GM18507 (cell line): ENCODE results near the gene IER5L.
"Not testable (repeated sequence)": the region's sequence is repeated elsewhere in the genome, so short reads cannot be mapped to it uniquely, and the experiment has no call there.

Source experiments
- DNase-seq: peaks from one replicate; pipeline ENCODE4 v3.0.0; 2011; ENCODE audit warnings: low read depth; ENCODE audit not compliant: insufficient read length; ENCODE audit errors: extremely low spot score
- FAIRE-seq: peaks from 2 replicates; lab custom pipeline; 2011; peaks lifted over from hg19 to GRCh38; lab: Jason Lieb, UNC

IER5L gene

GRCh38 chr9:129143031-129143927 is 34.8 kb downstream of the IER5L start:
- FAIRE-seq, result peak; percentile 92
- peak; percentile 75 for DNase-seq

- DNase-seq, result no peak
- no peak for FAIRE-seq
Measured at GRCh38 chr9:129142138-129142935, 35.7 kb downstream of the IER5L start.

DNA sequence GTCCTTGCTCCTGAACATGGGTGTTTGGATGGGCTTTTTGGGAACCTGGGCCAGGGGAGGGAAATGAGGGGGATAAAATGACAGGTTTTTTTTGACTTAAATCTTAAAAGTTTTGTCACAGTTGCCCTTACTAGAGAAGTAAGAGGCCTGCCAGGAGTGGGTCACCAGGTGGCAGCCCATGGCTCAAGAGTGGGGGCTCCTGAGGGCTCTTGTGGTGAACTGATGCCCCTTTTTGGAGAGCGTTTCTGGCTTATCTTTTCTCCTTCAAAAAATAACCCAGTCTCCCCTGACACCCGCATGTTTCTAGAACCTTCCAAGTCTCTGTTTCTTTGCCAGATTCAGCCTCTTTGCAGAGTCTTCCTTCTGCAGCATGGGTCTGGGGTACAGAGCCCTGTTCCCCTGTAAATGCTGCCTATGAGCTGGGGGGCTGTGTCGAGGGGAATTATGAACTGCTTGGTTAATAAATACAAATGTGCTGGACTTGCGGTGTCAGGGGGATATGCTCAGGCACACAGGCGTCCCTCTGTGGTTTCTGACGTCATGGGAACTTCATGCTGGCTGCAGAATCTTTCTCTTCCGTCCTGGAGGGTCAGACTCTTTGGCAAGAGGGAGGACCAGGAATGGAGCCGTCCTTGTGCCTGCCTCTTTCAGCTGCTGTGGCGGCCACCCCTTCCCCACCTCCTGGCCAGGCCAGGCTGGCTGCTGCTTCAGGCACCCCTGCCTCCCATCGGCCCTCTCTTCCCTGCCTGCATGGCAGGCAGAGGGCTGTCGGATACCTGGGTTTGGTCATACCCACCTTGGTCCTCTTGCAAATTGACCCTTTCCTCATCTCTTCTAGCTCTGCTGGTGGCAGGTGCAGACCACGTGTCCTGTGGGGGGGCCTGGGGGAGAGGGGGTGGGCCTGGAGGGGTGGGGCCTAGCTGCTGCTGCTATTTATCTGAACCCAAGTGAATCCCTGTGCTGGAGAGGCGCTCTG is 36.7 kb downstream of the IER5L start:
- no peak for DNase-seq
- FAIRE-seq, result peak; percentile 96

GRCh38 chr9:129140397-129141065 is 37.5 kb downstream of the IER5L start:
- DNase-seq, result no peak

GRCh38 chr9:129139993-129140396 is 38.1 kb downstream of the IER5L start:
- peak; percentile 96 for FAIRE-seq
- peak; percentile 83 for DNase-seq

More at GRCh38 chr9:129140397-129141065, 37.5 kb downstream of the IER5L start:
- FAIRE-seq, result no peak

DNA sequence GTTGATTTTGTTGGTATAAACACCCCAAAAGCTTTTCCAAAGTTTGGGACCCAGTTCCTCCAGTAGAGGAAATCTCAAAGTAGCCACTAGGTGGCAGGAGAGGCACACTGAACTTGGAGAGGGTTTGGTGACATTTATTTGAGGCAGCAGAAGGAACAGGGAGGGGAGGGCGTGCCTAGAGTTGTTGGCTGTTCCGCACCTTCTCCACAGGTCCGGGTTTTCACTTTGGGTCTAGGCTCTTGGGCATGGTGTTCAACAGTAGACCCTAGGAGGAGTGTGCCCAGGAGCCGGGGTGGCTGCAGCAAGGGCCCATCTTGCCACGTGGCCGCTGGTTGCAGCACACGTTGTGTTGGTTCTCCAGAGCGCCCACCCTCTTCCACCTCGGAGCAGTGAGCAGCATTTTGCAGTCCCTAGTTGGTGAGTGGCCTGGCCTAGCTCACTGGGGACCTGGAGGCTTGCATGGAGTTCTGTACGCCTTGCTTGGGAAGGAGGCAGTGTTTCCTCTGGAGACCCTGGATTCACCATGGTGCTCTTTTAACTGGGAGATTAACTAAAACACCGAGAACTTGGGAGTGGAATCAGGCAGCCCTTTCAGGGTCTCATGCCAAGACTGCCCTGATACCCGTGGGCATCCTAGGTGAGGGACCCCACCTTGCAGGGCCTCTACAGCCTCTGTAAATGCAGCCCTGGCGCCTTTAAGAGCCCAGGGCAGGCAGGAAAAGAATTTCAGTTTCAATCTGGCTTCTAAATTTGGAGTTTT is 38.6 kb downstream of the IER5L start:
- FAIRE-seq, result peak; percentile 97
- DNase-seq, result no peak

- no peak for DNase-seq
- no peak for FAIRE-seq
Measured at GRCh38 chr9:129138476-129139232, 39.4 kb downstream of the IER5L start.

DNA sequence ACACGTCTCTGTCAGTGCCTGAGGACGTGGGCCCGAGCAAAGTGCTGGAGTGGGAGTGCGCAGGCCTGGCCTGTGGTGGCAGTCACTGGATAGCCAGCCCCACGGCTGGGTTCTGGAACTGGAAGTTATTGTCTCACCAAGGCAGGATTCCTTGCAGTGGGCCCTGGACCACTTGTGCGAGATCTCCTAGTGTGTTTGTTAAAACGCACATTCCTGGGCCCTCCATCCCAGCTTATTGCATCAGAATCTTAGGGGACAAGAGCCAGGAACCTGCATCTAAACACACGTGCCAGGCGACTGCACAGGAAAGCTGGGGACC is 40.0 kb downstream of the IER5L start:
- DNase-seq, result no peak
- no peak for FAIRE-seq

DNA sequence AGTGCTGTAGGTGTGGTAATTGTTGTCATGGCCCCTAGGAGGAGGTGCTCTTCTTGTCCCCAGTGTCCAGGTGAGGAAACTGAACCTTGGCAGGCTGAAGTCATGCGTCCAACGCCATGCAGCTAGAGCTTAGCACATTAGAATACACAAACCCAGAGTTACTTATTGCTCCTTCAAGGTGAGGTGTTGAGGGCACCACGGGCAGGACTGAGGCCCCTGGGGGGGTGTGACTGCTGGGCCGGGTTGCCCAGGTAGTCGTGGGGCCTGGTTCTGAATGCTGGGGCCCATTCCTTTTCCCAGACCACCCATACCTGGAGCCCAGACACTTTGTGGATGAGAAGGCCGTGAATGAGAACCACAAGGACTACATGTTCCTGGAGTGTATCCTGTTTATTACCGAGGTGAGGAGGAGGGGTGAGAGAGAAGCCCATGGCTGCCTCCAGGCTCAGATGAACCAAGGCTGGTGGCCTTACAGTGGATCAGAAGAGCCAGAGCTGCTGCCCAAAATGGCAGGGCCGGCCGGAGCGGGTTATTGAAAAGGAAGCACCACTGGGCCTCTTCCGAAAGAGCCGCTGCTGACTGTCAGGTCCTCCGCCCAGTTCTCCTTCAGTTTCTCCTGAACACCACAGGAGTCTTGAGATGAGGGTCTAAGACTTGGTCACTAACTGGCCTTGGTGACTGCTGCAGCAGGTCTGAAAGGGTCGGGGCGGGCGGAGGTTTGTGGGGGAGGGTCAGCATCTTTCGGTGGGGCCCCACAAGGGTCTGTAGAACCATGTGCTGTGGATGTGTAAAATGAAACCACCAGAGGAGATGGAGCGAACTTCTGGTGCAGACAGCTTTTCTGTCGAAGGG is 40.5 kb downstream of the IER5L start:
- DNase-seq (no peak), FAIRE-seq (no peak)

DNA sequence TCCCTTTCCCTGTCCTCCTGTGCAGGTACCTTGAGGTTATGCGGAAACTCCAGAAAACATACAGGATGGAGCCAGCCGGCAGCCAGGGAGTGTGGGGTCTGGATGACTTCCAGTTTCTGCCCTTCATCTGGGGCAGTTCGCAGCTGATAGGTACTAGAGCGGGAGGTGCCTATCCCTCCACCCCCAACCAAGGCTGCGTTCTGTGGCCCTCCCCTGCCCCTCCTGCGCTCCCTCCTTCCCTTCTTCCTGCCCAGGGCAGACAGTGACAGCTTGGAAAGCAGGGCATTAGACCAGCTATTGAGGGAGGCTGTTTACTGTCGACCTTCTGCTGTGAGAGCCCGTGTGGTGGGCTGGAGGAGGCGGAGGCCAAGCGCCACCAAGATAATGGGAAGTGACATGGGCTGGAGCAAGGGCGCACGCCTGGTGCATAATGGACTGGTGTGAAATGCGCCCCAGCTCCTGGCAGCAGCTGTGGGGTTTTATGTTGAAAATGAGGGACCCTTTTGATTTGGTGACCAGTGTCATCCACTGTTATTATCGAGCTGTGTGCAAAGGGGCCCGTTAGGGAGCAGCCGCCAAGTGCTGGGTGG is 41.5 kb downstream of the IER5L start:
- no peak for FAIRE-seq
- no peak for DNase-seq

DNA sequence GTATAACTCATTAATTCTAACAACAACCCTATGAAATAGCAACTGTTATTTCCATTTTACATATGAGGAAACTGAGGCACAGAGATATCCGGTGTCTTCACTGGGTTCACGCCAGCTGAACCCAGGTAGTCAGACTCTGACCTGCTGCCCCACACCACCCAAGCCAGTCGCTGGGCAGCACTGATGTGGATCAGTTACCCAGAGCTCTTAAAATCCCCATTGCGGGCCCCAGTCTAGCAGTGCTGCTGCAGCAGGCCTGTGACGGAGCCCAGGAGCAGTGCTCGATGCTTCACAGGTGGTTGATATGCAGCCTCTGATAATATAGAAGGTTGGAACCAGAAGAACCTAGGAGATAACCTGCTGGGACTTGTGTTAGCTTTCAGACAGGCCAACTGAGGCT is 42.6 kb downstream of the IER5L start:
- no peak for FAIRE-seq

DNA sequence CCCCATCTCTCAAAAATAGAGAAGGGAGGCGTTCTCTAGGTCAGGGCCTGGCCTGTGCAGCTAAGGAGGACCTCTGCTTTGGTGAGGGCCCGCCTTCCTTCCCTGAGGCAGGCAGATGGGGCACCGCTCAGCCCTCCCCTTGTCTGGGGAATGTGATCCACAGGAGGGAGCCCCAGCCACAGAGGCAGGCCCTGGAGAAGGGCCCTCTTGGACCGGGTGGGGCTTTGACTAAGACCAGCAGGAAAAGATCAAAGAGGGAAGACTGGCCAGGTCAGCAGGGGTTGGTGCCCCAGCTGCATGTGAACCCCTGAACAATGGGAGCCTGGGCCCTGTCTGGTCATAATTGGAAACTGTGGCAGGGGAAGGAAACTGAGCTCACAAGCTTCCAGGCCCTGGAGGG is 45.0 kb downstream of the IER5L start:
- FAIRE-seq, result no peak

More for the DNA sequence above, 42.6 kb downstream of the IER5L start:
- no peak for DNase-seq

DNA sequence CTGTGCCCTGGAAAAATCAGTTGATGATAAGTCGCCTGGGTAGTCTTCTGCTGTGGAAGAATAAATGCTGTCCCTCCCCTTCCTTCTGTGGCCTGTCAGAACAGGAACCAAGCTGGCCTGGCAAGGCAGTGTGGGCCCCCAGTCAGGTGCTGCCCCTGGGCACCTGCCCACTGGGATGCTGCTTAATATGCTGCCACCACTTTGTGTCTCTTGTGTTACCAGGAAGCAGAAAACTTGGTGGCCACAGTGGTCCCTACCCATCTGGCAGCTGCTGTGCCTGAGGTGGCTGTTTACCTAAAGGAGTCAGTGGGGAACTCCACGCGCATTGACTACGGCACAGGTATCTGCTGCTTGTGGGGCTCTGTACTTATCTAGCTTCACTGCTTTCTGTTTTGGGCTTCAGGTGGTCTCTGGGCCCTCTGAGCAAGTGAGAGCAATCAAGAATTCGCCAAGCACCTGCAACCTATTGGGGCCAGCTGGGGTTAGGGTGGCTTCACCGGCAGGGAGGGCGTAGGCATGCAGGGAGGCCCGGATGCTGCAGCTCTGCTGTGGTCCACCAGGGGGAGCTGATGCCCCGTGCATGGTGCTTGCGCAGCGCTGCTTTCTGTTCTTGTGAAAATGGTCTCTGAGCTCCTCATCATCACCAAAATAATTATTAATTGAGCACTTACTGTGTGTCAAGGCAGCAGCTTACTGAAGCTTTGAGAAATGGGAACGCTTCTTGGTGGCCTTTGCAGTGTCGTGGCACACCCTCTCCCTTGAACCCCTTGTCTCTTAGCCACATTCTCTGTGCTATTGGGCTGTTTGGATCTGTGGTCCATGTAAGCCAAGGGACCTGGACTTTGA is 46.5 kb downstream of the IER5L start:
- FAIRE-seq (peak; percentile 82), DNase-seq (peak; percentile 80)

More for the DNA sequence above, 45.0 kb downstream of the IER5L start:
- no peak for DNase-seq

DNA sequence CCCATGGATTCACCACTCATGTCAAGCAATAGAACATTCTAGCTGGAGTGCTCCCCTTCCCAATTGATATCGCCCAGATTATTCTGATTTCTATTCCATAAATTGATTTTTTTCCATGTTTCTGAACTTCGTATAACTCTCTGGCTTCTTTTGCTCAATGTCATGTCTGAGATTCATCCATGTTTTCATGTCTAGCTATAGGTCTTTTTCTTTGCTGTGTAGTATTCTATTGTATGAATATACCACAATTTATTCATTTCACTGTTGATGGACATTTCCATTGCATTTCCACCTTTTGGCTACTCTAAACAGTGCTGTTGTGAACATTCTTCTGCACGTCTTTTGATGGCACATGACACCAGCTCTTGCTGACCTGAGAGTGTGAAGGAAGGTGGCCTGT is 47.3 kb downstream of the IER5L start:
- no peak for FAIRE-seq

DNA sequence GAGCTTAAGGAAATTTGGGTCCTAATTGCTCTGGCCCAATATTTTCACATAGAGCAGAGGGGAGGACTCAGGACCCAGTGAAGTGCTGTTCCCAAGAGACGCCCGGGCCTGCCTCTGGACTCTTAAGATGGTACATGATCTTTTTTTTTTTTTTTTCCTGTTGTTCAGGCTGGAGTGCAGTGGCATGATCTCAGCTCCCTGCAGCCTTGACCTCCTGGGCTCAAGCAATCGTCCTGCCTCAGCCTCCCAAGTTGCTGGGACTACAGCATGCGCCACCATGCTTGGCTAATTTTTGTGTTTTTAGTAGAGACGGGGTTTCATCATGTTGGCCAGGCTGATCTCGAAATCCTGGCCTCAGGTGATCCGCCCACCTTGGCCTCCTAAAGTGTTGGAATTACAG is 47.8 kb downstream of the IER5L start:
- FAIRE-seq, DNase-seq: not testable (repeated sequence)

More for the DNA sequence above, 47.3 kb downstream of the IER5L start:
- no peak for DNase-seq
